Adipocyte (in vitro differentiated cells): Measurements from ENCODE around the gene CCDC120.

Experiments
- DNase-seq: peaks from one replicate; pipeline ENCODE4 v3.0.0-alpha.2; 2015; ENCODE audit warnings: low read depth
- H3K27me3 ChIP-seq: replicated peaks from 2 replicates; pipeline ENCODE4 v1.7.0; 2013; ENCODE audit warnings: mild to moderate bottlenecking, low read length, moderate library complexity; ENCODE audit not compliant: control insufficient read depth, insufficient read depth
- H3K36me3 ChIP-seq: 2 replicates; pipeline ENCODE4 v1.7.0; 2013; ENCODE audit warnings: low read length, mild to moderate bottlenecking, moderate library complexity; ENCODE audit not compliant: control insufficient read depth, insufficient read depth, severe bottlenecking
- H3K4me1 ChIP-seq: 2 replicates; pipeline ENCODE4 v1.7.0; 2013; ENCODE audit warnings: mild to moderate bottlenecking, low read length, moderate library complexity; ENCODE audit not compliant: control insufficient read depth, insufficient read depth
- H3K4me3 ChIP-seq: 2 replicates; pipeline ENCODE4 v1.7.0; 2013; ENCODE audit warnings: mild to moderate bottlenecking, low read length, moderate library complexity
- H3K9ac ChIP-seq: 2 replicates; pipeline ENCODE4 v1.7.0; 2013; ENCODE audit warnings: mild to moderate bottlenecking, low read length, moderate library complexity
- H3K9me3 ChIP-seq: 2 replicates; pipeline ENCODE4 v1.7.0; 2013; ENCODE audit warnings: mild to moderate bottlenecking, low read length, moderate library complexity; ENCODE audit not compliant: control insufficient read depth

CCDC120 gene

GRCh38 chrX:49063715-49064114 lies 4.9 kb downstream of the CCDC120 start:
- Histone ChIP-seq H3K9me3 (no peaks in the 10 kb centered on the region), H3K4me1 (no peaks in the 10 kb centered on the region), H3K36me3 (no peaks in the 10 kb centered on the region), H3K27me3 (no peaks in the 10 kb centered on the region), H3K4me3 (no peak overlapping the region), H3K9ac (no peak overlapping the region)
- DNase-seq = no peak

GRCh38 chrX:49064303-49064702 lies 5.5 kb downstream of the CCDC120 start:
- Histone ChIP-seq H3K9ac (no peak overlapping the region), H3K4me1 (no peaks in the 10 kb centered on the region), H3K9me3 (no peaks in the 10 kb centered on the region), H3K4me3 (no peak overlapping the region), H3K27me3 (no peaks in the 10 kb centered on the region), H3K36me3 (no peaks in the 10 kb centered on the region)
- no peak for DNase-seq

- DNase-seq = no peak
- no peaks in the 10 kb centered on the region for H3K9me3 ChIP-seq
- H3K9ac ChIP-seq = no peak overlapping the region
- no peaks in the 10 kb centered on the region for H3K27me3 ChIP-seq
- H3K36me3 ChIP-seq = no peaks in the 10 kb centered on the region
- H3K4me3 ChIP-seq = no peak overlapping the region
- H3K4me1 ChIP-seq = no peaks in the 10 kb centered on the region
Measured at GRCh38 chrX:49064735-49065134, 5.9 kb downstream of the CCDC120 start.

GRCh38 chrX:49066278-49066677 lies 7.5 kb downstream of the CCDC120 start:
- no peaks in the 10 kb centered on the region for H3K27me3 ChIP-seq
- no peak for DNase-seq
- H3K9ac ChIP-seq = no peak overlapping the region
- no peaks in the 10 kb centered on the region for H3K9me3 ChIP-seq
- H3K4me1 ChIP-seq = no peaks in the 10 kb centered on the region
- H3K4me3 ChIP-seq = no peak overlapping the region
- no peaks in the 10 kb centered on the region for H3K36me3 ChIP-seq

- no peak overlapping the region for H3K9ac ChIP-seq
- H3K4me3 ChIP-seq = no peak overlapping the region
- H3K27me3 ChIP-seq = no peaks in the 10 kb centered on the region
- no peaks in the 10 kb centered on the region for H3K9me3 ChIP-seq
- no peak for DNase-seq
- no peaks in the 10 kb centered on the region for H3K4me1 ChIP-seq
- H3K36me3 ChIP-seq = no peaks in the 10 kb centered on the region
Measured at GRCh38 chrX:49066690-49067089, 7.9 kb downstream of the CCDC120 start.

GRCh38 chrX:49067285-49068120 lies 8.7 kb downstream of the CCDC120 start:
- Histone ChIP-seq H3K27me3 (no peaks in the 10 kb centered on the region), H3K4me3 (no peak overlapping the region), H3K9me3 (no peaks in the 10 kb centered on the region), H3K36me3 (no peaks in the 10 kb centered on the region), H3K9ac (no peak overlapping the region), H3K4me1 (peaks cover 2% of the 10 kb centered on the region)
- no peak for DNase-seq

- Histone ChIP-seq H3K27me3 (no peaks in the 10 kb centered on the region), H3K4me3 (no peak overlapping the region)
Measured at GRCh38 chrX:49069038-49069437, 10.2 kb downstream of the CCDC120 start.

GRCh38 chrX:49070988-49071387 lies 12.2 kb downstream of the CCDC120 start:
- Histone ChIP-seq H3K4me1 (peaks cover 11% of the 10 kb centered on the region), H3K9me3 (no peaks in the 10 kb centered on the region), H3K27me3 (no peaks in the 10 kb centered on the region), H3K9ac (no peak overlapping the region), H3K4me3 (no peak overlapping the region), H3K36me3 (no peaks in the 10 kb centered on the region)
- no peak for DNase-seq

More at GRCh38 chrX:49069038-49069437, 10.2 kb downstream of the CCDC120 start:
- no peak overlapping the region for H3K9ac ChIP-seq
- DNase-seq = no peak
- H3K9me3 ChIP-seq = no peaks in the 10 kb centered on the region
- H3K36me3 ChIP-seq = no peaks in the 10 kb centered on the region
- peaks cover 11% of the 10 kb centered on the region for H3K4me1 ChIP-seq

- H3K4me3 ChIP-seq = peak overlapping the region; percentile 85
- H3K27me3 ChIP-seq = no peaks in the 10 kb centered on the region
- H3K36me3 ChIP-seq = peaks cover 3% of the 10 kb centered on the region
- peak overlapping the region; percentile 87 for H3K9ac ChIP-seq
- DNase-seq = peak; percentile 49
- H3K4me1 ChIP-seq = peaks cover 11% of the 10 kb centered on the region
- no peaks in the 10 kb centered on the region for H3K9me3 ChIP-seq
Measured at GRCh38 chrX:49071877-49072711, 13.3 kb downstream of the CCDC120 start.

GRCh38 chrX:49072712-49073095 lies 13.9 kb downstream of the CCDC120 start:
- peak; percentile 30 for DNase-seq
- peak overlapping the region; percentile 87 for H3K9ac ChIP-seq
- peaks cover 9% of the 10 kb centered on the region for H3K36me3 ChIP-seq
- no peaks in the 10 kb centered on the region for H3K27me3 ChIP-seq
- no peaks in the 10 kb centered on the region for H3K9me3 ChIP-seq
- H3K4me1 ChIP-seq = peaks cover 11% of the 10 kb centered on the region
- H3K4me3 ChIP-seq = peak overlapping the region; percentile 85
